GM20000 (cell line): ENCODE measurements around the gene PLIN1.
A peak's percentile ranks its signal among the peaks of the same experiment; 100 is the strongest.

Source experiments
- DNase-seq: peaks from one replicate; pipeline ENCODE4 v3.0.0; 2012; ENCODE audit warnings: low spot score
- TF ChIP-seq, protein P1 (sequence below): IDR thresholded peaks from 2 replicates; pipeline ENCODE4 v1.5.1; 2012; ENCODE audit warnings: mild to moderate bottlenecking, control low read depth; ENCODE audit errors: extremely low read depth, missing control alignments

Gene PLIN1

DNA sequence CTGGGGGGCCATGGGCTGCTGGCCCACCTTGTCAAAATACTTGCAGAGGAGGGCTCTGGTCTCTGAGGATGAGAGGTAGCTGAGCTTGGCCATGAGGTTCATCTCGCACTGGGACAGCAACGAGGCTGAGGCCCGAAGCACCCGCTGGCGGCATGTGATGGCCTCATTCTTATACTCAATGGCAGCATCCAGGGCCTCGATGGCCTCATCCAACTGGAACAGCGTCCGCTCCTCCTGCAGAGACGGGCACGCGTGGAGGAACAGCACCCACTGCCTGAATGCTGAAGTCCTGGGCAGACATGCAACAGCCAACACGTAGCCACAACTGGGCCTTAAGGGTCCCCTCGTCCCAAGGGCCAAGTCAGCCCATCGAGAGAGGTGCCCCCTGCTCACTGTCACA lies 48.9 kb downstream of the PLIN1 start:
- TF ChIP-seq, protein P1, sequence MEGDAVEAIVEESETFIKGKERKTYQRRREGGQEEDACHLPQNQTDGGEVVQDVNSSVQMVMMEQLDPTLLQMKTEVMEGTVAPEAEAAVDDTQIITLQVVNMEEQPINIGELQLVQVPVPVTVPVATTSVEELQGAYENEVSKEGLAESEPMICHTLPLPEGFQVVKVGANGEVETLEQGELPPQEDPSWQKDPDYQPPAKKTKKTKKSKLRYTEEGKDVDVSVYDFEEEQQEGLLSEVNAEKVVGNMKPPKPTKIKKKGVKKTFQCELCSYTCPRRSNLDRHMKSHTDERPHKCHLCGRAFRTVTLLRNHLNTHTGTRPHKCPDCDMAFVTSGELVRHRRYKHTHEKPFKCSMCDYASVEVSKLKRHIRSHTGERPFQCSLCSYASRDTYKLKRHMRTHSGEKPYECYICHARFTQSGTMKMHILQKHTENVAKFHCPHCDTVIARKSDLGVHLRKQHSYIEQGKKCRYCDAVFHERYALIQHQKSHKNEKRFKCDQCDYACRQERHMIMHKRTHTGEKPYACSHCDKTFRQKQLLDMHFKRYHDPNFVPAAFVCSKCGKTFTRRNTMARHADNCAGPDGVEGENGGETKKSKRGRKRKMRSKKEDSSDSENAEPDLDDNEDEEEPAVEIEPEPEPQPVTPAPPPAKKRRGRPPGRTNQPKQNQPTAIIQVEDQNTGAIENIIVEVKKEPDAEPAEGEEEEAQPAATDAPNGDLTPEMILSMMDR: no peak

DNA sequence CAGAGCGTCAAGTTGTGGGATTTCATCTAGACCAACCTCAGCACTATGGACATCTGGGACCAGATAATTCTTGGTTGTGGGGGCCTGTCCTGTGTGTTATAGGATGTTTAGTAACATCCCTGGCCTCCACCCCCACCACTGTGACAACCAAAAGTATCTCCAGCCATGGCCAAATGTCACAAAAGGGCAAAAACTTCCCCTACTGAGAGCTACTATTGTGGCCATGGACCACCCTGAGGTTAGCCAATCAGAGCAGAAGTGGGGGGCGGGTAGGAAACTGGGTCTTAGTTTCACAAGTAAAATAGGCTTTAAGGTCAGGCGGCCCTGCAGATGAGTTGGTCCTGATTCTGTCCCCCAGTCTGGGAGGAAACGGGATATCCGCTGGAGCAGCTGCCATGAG lies 49.3 kb downstream of the PLIN1 start:
- TF ChIP-seq, protein P1: no peak
- DNase-seq: peak; percentile 17

More for the DNA sequence above, 48.9 kb downstream of the PLIN1 start:
- DNase-seq: no peak

DNA sequence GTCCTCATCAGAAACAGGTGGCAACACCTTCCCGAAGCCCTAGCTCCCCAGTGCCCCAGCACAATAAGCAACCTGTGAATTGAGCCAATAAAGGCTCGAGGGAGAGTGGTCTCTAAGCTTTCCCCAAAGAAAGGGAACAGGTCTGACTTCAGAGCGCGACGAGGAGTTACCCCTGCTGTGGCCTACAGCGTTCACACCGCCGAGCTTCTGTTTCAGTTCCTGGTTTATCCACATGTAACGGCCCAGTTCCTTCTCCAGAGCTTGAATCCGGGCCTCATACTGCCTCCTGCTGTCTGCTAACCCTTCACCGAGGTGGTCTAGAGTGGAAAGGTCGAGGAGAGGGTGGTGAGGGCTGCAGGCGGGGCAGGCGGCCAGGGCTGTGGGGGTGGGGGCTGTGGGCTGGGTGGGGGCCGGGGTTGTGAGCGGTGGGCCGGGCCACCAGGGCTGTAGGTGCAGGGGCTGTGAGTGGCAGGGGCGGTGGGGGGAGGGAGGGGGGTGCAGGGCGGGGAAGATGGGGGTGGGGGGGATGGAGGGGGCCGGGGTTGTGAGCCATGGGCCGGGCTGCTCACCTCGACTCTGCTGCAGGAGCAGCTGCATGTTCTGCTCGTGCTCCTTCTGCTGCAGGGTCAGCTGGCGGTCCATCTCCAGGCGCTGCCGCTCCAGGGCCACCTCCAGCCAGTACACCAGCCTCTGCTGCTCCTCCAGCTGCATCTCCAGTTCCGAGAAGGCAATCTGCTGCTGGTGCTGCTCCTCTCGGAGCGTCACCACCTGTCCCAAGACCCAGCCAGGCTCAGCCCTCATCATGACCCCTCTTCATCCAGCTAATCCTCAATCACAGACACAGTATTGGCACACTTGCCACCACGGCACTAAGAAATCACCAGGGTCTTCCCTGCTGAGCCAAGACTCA lies 50.1 kb downstream of the PLIN1 start:
- peak; percentile 33 for DNase-seq
- TF ChIP-seq, protein P1: no peak

DNA sequence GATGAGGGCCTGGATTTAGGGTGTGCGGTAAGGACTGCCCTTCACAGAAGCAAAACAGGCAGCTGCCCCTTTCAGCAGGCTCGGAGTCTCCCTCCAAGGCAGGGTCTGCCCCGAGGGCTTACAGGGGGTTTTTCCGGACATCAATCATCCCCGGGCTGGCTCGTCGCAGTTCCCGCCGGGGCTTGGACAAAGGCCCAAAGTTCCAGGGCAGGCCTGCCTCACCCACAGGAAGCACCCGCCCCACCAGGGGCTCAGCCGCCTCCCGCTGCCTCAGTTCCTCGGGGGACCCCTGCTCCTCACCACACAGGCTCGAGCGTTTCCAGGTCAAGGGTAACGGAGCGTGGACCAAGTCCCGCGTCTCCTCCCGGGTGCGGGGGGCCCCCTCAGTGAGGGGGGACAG lies 50.9 kb downstream of the PLIN1 start:
- TF ChIP-seq, protein P1: no peak
- DNase-seq: peak; percentile 18

DNA sequence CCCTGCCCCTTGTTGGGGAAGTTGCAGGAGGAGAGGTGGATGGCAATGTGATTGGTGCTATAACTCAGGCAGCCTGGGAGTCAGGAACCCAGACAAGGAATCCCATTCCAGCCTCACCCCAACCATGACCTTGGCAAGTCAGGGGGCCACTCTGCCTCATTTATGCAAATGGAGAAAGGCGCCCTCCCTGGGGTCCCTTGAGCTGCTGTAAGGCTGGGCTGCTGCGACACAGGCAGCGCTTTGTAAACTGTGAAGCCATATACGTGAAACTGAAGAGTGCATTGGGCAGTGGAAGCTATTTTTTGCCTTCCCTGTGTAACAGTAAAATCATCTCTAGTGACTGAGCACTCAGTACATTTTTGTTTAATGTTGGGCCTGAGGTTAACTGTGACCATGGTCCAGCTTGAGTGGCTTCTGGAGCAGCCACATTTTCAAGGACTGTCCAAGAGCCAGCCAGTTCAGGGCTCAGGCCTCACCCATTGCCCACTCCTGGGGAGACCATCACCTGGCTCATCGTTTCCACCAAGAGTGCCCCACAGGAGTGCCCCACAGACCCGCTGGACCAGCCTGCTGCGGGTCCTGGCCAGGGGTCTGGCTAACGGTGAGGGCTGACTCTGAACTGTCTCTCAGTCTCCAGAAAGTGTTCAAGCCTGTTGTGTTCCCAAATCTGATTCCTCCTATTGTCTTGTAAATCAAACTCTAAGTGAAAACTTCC lies 51.8 kb downstream of the PLIN1 start:
- TF ChIP-seq, protein P1: no peak
- DNase-seq: no peak

DNA sequence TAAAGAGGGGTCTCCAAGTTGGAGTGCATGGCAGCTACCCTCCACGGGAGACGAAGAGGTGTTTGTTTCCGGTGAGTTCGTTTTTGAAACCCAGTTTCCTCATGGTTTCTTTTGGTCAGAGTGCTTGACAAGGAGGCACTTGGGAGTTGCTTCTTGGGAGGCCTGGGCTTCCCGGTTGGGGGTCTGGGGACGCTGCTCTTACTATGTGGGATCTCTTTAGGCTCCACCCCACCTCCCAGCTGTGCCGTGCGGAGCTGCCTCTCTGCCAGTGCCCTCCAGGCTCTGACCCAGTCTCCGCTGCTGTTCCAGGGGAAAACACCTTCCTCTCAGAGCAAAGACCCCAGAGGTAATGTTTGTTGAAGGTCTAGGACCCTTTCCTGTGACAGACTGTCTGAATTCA lies 53.5 kb downstream of the PLIN1 start:
- TF ChIP-seq, protein P1: no peak
- DNase-seq: no peak

DNA sequence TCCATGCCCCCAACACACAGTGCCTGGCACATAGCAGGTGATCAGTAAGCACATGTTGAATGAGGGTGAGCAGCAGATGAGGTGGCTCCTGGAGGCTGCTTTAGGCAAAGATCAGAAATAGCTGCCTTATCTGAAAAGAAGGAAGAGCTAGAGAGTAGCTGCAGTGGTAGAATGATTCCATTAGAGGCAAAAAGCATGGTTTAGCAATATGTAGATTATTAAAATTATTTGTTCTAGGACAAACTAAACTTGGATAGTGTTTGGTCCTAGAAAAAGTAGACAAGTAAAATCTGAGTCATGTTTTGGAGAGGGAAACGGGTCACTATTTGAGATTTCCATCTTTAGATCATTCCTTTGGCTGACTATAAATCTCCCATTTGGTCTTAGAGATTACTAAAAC lies 56.0 kb downstream of the PLIN1 start:
- DNase-seq: no peak
- TF ChIP-seq, protein P1: no peak
